Hair follicle dermal papilla cell (primary cell): ENCODE results near the gene GLYATL1. TPM values are rescaled to one million over a fixed set of nuclear protein-coding genes. Genes with fewer than 3 reads are reported as not detected.

Experiments
- total RNA-seq: library from RNA; depleted of rRNA; stranded (reverse); fragments of >200 nt; gene quantifications from 2 replicates; pipeline ENCODE4 v1.2.3, GENCODE V29; 2012

GLYATL1 gene
- 0.12 and 0.32 TPM in 2 replicates for total RNA-seq

GRCh38 chr11:58939277-58939676 is at the start of gene GLYATL1:
TSS of gene GLYATL1 (plus strand) at chr11:58939488. CDS start at chr11:58947088, 7,600 bp downstream.

Other genes with a start within 250 kb of the GLYATL1 start
- not detected in 2 replicates for gene GLYAT, start 207.5 kb upstream of the GLYATL1 start, total RNA-seq
- gene GLYATL2, start 94.8 kb upstream of the GLYATL1 start, total RNA-seq, result 2.8 and 3.0 TPM in 2 replicates
- not detected in 2 replicates for gene GLYATL1B, start 146.8 kb downstream of the GLYATL1 start, total RNA-seq
- 0.36 and 0.97 TPM in 2 replicates for gene FAM111B, start 167.7 kb downstream of the GLYATL1 start, total RNA-seq
- 47.2 and 57.6 TPM in 2 replicates for gene FAM111A, start 203.4 kb downstream of the GLYATL1 start, total RNA-seq
- 2.6 and 4.4 TPM in 2 replicates for gene DTX4, start 232.6 kb downstream of the GLYATL1 start, total RNA-seq